DND-41 (cell line): ENCODE measurements around the gene NUCB2.

Experiments
- ATAC-seq: fragments of 200-7000 bp; cut with Tn5 transposase; 3 replicates; pipeline ENCODE4 v1.9.1; 2021; ENCODE audit warnings: low read depth; ENCODE audit not compliant: insufficient read depth
- DNase-seq: peaks from one replicate; pipeline ENCODE4 v3.0.0-alpha.2; 2020
- H2AFZ ChIP-seq: 2 replicates; pipeline ENCODE4 v1.6.0; 2012; ENCODE audit warnings: low read depth, low read length
- H3K27ac ChIP-seq: 2 replicates; pipeline ENCODE4 v1.5.1; 2012; ENCODE audit warnings: low read length, inconsistent platforms
- H3K27me3 ChIP-seq: fragments of 200-600 bp; sonication (generic); 2 replicates; pipeline ENCODE4 v1.6.0; 2012; ENCODE audit warnings: low read length, mild to moderate bottlenecking, inconsistent platforms; ENCODE audit not compliant: insufficient read depth, poor library complexity
- H3K36me3 ChIP-seq: 2 replicates; pipeline ENCODE4 v1.5.1; 2012; ENCODE audit warnings: low read length, inconsistent platforms; ENCODE audit not compliant: insufficient read depth
- H3K4me1 ChIP-seq: 2 replicates; pipeline ENCODE4 v1.5.1; 2012; ENCODE audit warnings: mild to moderate bottlenecking, low read length; ENCODE audit not compliant: insufficient read depth
- H3K4me2 ChIP-seq: 2 replicates; pipeline ENCODE4 v1.6.0; 2012; ENCODE audit warnings: mild to moderate bottlenecking, moderate library complexity, low read length, inconsistent platforms; ENCODE audit not compliant: insufficient read depth
- H3K4me3 ChIP-seq, 2 experiments: fragments of 200-600 bp in 1 of 2; shearing (Covaris generic) in 1 of 2; 2 replicates each; pipeline ENCODE4 v1.5.1; 2012 to 2016; ENCODE audit warnings: inconsistent platforms in 2 of 2, low read length in 2 of 2, mild to moderate bottlenecking in 2 of 2, low read depth in 1 of 2, moderate library complexity in 1 of 2
- H3K79me2 ChIP-seq: 2 replicates; pipeline ENCODE4 v1.6.0; 2012; ENCODE audit warnings: low read length, inconsistent platforms; ENCODE audit not compliant: insufficient read depth
- H3K9ac ChIP-seq: 2 replicates; pipeline ENCODE4 v1.6.0; 2012; ENCODE audit warnings: low read depth, mild to moderate bottlenecking, inconsistent platforms, low read length, moderate library complexity
- H3K9me3 ChIP-seq: 2 replicates; pipeline ENCODE4 v1.5.1; 2012; ENCODE audit warnings: low read length, moderate library complexity, mild to moderate bottlenecking, inconsistent platforms; ENCODE audit not compliant: insufficient read depth, severe bottlenecking
- H4K20me1 ChIP-seq: 2 replicates; pipeline ENCODE4 v1.6.0; 2012; ENCODE audit warnings: low read length; ENCODE audit not compliant: insufficient read depth
- CTCF ChIP-seq: IDR thresholded peaks from 2 replicates; pipeline ENCODE4 v1.5.1; 2012; ENCODE audit warnings: borderline replicate concordance, low read length, moderate library complexity, mild to moderate bottlenecking; ENCODE audit not compliant: poor library complexity, severe bottlenecking; ENCODE audit errors: extremely low read depth
- EZH2 ChIP-seq: IDR thresholded peaks from 3 replicates; pipeline ENCODE4 v1.6.1; 2012; ENCODE audit warnings: borderline replicate concordance, low read depth, mild to moderate bottlenecking, moderate library complexity, low read length, inconsistent platforms; ENCODE audit not compliant: severe bottlenecking

NUCB2 gene

DNA sequence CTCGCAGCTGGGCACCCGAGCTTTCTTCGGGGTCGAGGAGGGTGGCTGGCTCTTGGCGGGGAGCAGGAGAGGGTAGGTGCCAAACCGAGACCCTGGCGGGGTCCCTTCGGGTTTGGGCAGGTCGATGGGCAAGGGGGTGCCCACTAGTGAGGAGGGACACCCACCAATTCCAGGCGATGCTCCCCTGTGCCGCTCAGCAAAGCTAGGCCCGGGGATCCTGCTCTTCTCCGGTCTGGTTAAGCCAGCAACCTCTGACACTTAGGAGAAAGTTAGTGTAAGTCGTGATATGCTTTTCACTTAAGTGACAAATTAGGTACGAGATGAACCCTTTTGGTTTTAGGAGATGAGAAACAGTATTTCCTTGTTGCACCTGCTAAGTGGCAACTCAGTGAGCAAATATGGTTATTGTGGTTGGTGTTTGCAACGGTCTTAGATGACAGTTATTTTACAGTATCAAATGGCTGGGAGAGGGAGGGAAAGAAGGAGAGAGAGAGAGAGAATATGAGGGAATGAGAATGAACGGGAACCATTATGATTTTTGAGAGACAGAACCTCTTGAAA is 565 bp downstream of the NUCB2 start:
- TF ChIP-seq EZH2 = no peak
- H4K20me1 ChIP-seq = peaks cover 13% of the 10 kb centered on the region; the same call in 1 of the 2 replicates
- peaks cover 29% of the 10 kb centered on the region for H3K36me3 ChIP-seq
- peak overlapping the region; percentile 99 for H3K27ac ChIP-seq
- peak overlapping the region; percentile 39 to 68 for H3K4me3 ChIP-seq
- DNase-seq (peak; percentile 71), ATAC-seq (peak; percentile 35)
- peaks cover 74% of the 10 kb centered on the region for H3K79me2 ChIP-seq
- H2AFZ ChIP-seq = no peak overlapping the region; the same call in 1 of the 2 replicates
- no peaks in the 10 kb centered on the region for H3K9me3 ChIP-seq
- peak overlapping the region; percentile 91 for H3K9ac ChIP-seq
- peaks cover 75% of the 10 kb centered on the region for H3K4me1 ChIP-seq
- no peaks in the 10 kb centered on the region for H3K27me3 ChIP-seq
- H3K4me2 ChIP-seq = peak overlapping the region; percentile 62

- Histone ChIP-seq H3K27ac (peak overlapping the region; percentile 99), H3K36me3 (peaks cover 59% of the 10 kb centered on the region), H3K27me3 (no peaks in the 10 kb centered on the region), H3K4me1 (peaks cover 72% of the 10 kb centered on the region), H3K9me3 (no peaks in the 10 kb centered on the region), H3K79me2 (peaks cover 92% of the 10 kb centered on the region), H3K4me2 (peak overlapping the region; percentile 62), H4K20me1 (peaks cover 28% of the 10 kb centered on the region; the same call in 1 of the 2 replicates), H3K9ac (peak overlapping the region; percentile 91), H3K4me3 (peak overlapping the region in 1 of 2 experiments; percentile 68; a peak in 2 of 4 replicates), H2AFZ (no peak overlapping the region)
- no peak for TF ChIP-seq EZH2
- TF ChIP-seq CTCF = no peak
- DNase-seq (no peak), ATAC-seq (no peak)
Measured at GRCh38 chr11:17280494-17281127, 4.1 kb downstream of the NUCB2 start.

- Histone ChIP-seq H3K27me3 (no peaks in the 10 kb centered on the region), H3K36me3 (peaks cover 91% of the 10 kb centered on the region), H3K4me2 (peak overlapping the region; percentile 38; the same call in 1 of the 2 replicates), H3K4me3 (no peak overlapping the region), H3K27ac (peak overlapping the region; percentile 72), H3K79me2 (peaks cover 97% of the 10 kb centered on the region), H3K9ac (0 out of 2 replicates have a peak overlapping the region, but pooled peaks have one; percentile 16), H4K20me1 (peaks cover 60% of the 10 kb centered on the region), H3K9me3 (no peaks in the 10 kb centered on the region), H3K4me1 (peaks cover 74% of the 10 kb centered on the region), H2AFZ (no peak overlapping the region)
- no peak for DNase-seq
- no peak for TF ChIP-seq CTCF
- TF ChIP-seq EZH2 = no peak
- ATAC-seq = no peak
Measured at GRCh38 chr11:17286332-17286731, 9.8 kb downstream of the NUCB2 start.

GRCh38 chr11:17287058-17287457 is 10.5 kb downstream of the NUCB2 start:
- no peak overlapping the region for H2AFZ ChIP-seq
- no peaks in the 10 kb centered on the region for H3K9me3 ChIP-seq
- H3K4me2 ChIP-seq = 0 out of 2 replicates have a peak overlapping the region, but pooled peaks have one; percentile 25
- no peak for TF ChIP-seq EZH2
- no peak for TF ChIP-seq CTCF
- DNase-seq (no peak), ATAC-seq (peak; percentile 59)
- no peak overlapping the region for H3K4me3 ChIP-seq
- H3K79me2 ChIP-seq = peaks cover 97% of the 10 kb centered on the region
- H3K27ac ChIP-seq = no peak overlapping the region; the same call in 1 of the 2 replicates
- H3K36me3 ChIP-seq = peaks cover 92% of the 10 kb centered on the region
- H3K4me1 ChIP-seq = peaks cover 68% of the 10 kb centered on the region
- H4K20me1 ChIP-seq = peaks cover 58% of the 10 kb centered on the region
- H3K27me3 ChIP-seq = no peaks in the 10 kb centered on the region
- no peak overlapping the region for H3K9ac ChIP-seq
